H1 (cell line): Measurements from ENCODE around the gene PHKA1.

ENCODE experiments used
- CEBPB ChIP-seq: IDR thresholded peaks from 2 replicates; pipeline ENCODE4 v1.6.1; 2012; ENCODE audit warnings: low read depth, low read length
- POLR2A ChIP-seq, 2 experiments: IDR thresholded peaks; 1 replicate in 1 of 2; 2 replicates in 1 of 2; pipeline ENCODE4 v1.6.1; 2011; ENCODE audit warnings: low read depth in 2 of 2, low read length in 2 of 2, mild to moderate bottlenecking in 2 of 2; ENCODE audit errors: control extremely low read depth in 1 of 2
- RNF2 ChIP-seq: fragments of 200-900, 300-1000 bp; sonication (generic); IDR thresholded peaks from 2 replicates; pipeline ENCODE4 v1.7.1; 2016; ENCODE audit warnings: borderline replicate concordance, low read depth, mild to moderate bottlenecking, antibody characterized with exemption, low read length; ENCODE audit not compliant: poor library complexity, severe bottlenecking; ENCODE audit errors: missing control alignments
- TF ChIP-seq, protein P1 (sequence below), 3 experiments: IDR thresholded peaks; 1 replicate in 2 of 3; 2 replicates in 1 of 3; pipeline versions ENCODE4 v1.5.1 to v1.6.1; 2011; ENCODE audit warnings: low read length in 3 of 3, mild to moderate bottlenecking in 3 of 3, inconsistent platforms in 2 of 3, low read depth in 1 of 3, moderate library complexity in 1 of 3; ENCODE audit not compliant: insufficient read depth in 1 of 3; ENCODE audit errors: control extremely low read depth in 1 of 3
- TF ChIP-seq, protein P2 (sequence below): IDR thresholded peaks from 2 replicates; pipeline ENCODE4 v1.6.1; 2011; ENCODE audit warnings: low read depth, mild to moderate bottlenecking, low read length; ENCODE audit not compliant: insufficient read depth
- TF ChIP-seq, protein P3 (sequence below): IDR thresholded peaks from 2 replicates; pipeline ENCODE4 v1.6.1; 2012; ENCODE audit warnings: inconsistent platforms

DNA sequence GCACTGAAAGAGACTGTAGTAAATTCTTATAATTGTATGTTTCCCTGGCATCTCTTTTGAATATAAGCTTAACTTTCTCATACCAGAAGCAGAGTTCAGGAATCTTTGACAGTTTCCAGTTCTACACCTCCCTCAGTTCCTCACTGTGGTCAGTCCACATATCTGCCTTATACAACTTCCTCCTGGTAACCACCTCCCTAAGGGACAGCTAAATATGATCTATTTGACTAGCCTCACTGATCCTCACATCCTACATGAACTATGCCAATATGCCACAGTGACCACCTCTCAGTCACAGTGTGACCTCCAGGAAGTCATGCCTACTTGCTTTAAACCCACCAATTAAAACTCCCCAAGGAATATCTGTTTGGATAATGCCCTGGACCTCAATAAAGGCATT lies 89.9 kb downstream of the PHKA1 start:
- TF ChIP-seq, protein P1, sequence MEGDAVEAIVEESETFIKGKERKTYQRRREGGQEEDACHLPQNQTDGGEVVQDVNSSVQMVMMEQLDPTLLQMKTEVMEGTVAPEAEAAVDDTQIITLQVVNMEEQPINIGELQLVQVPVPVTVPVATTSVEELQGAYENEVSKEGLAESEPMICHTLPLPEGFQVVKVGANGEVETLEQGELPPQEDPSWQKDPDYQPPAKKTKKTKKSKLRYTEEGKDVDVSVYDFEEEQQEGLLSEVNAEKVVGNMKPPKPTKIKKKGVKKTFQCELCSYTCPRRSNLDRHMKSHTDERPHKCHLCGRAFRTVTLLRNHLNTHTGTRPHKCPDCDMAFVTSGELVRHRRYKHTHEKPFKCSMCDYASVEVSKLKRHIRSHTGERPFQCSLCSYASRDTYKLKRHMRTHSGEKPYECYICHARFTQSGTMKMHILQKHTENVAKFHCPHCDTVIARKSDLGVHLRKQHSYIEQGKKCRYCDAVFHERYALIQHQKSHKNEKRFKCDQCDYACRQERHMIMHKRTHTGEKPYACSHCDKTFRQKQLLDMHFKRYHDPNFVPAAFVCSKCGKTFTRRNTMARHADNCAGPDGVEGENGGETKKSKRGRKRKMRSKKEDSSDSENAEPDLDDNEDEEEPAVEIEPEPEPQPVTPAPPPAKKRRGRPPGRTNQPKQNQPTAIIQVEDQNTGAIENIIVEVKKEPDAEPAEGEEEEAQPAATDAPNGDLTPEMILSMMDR (IDR thresholded peaks at IDR 0.05; ENCODE audit: control extremely low read depth in 1 of 3, insufficient read depth in 1 of 3, low read depth in 1 of 3, low read length in 3 of 3): no peak
- TF ChIP-seq, protein P2, sequence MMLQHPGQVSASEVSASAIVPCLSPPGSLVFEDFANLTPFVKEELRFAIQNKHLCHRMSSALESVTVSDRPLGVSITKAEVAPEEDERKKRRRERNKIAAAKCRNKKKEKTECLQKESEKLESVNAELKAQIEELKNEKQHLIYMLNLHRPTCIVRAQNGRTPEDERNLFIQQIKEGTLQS: no peak
- TF ChIP-seq CEBPB (no peak), RNF2 (no peak), POLR2A (IDR thresholded peaks at IDR 0.05; ENCODE audit: control extremely low read depth in 1 of 2, low read depth in 2 of 2, low read length in 2 of 2) (no peak)
- TF ChIP-seq, protein P3, sequence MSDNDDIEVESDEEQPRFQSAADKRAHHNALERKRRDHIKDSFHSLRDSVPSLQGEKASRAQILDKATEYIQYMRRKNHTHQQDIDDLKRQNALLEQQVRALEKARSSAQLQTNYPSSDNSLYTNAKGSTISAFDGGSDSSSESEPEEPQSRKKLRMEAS: no peak
